Measurements from ENCODE around the gene TPI1. TPM values are rescaled to one million over a fixed set of nuclear protein-coding genes. Genes with fewer than 3 reads are reported as not detected.

The TPI1 gene
- total RNA-seq, 2 donors from 2014 or later: 404 to 443 TPM

GRCh38 chr12:6852651-6853354 lies 14.5 kb upstream of the TPI1 start:
- H3K9me3 ChIP-seq: no peaks in the 10 kb centered on the region
- H3K4me3 ChIP-seq: peak overlapping the region; percentile 38 to 76
- peaks cover 12% of the 10 kb centered on the region for H3K4me1 ChIP-seq (replicated peaks)
- no peak for DNase-seq (ENCODE audit: low spot score)
- peak overlapping the region; percentile 66 to 83 for H3K27ac ChIP-seq
- H3K27me3 ChIP-seq (replicated peaks; ENCODE audit: insufficient read depth): no peaks in the 10 kb centered on the region
- H3K36me3 ChIP-seq: peaks cover 0 to 11% of the 10 kb centered on the region in 2 donors
- intact Hi-C loops (cut with DNase I): no loop called here
- WGBS: 2% methylated on average over 18 of the region's 18 CpGs
- TF ChIP-seq CTCF (IDR thresholded peaks at IDR 0.05) (no peak), POLR2A (IDR thresholded peaks at IDR 0.05) (no peak), POLR2AphosphoS5 (IDR thresholded peaks at IDR 0.05) (no peak)

- Histone ChIP-seq H3K36me3 (peaks cover 0 to 11% of the 10 kb centered on the region in 2 donors), H3K4me1 (replicated peaks) (peaks cover 12% of the 10 kb centered on the region), H3K4me3 (no peak overlapping the region), H3K27ac (peak overlapping the region in 1 of 2 donors; percentile 66), H3K27me3 (replicated peaks; ENCODE audit: insufficient read depth) (no peaks in the 10 kb centered on the region), H3K9me3 (no peaks in the 10 kb centered on the region)
- TF ChIP-seq POLR2AphosphoS5 (IDR thresholded peaks at IDR 0.05): no peak
- TF ChIP-seq CTCF (IDR thresholded peaks at IDR 0.05): no peak
- TF ChIP-seq POLR2A (IDR thresholded peaks at IDR 0.05): no peak
- DNase-seq (ENCODE audit: low spot score): no peak
- 52% methylated on average over 1 of the region's 1 CpG for WGBS
- intact Hi-C loops (cut with DNase I): no loop called here
Observed at GRCh38 chr12:6853626-6854025, 13.7 kb upstream of the TPI1 start.

- WGBS: 69% methylated on average over 6 of the region's 6 CpGs
- Histone ChIP-seq H3K36me3 (peaks cover 0 to 11% of the 10 kb centered on the region in 2 donors), H3K4me1 (replicated peaks) (peaks cover 12% of the 10 kb centered on the region), H3K9me3 (no peaks in the 10 kb centered on the region), H3K4me3 (no peak overlapping the region), H3K27me3 (replicated peaks; ENCODE audit: insufficient read depth) (no peaks in the 10 kb centered on the region), H3K27ac (peak overlapping the region in 1 of 2 donors; percentile 66)
- no peak for TF ChIP-seq POLR2AphosphoS5 (IDR thresholded peaks at IDR 0.05)
- TF ChIP-seq POLR2A (IDR thresholded peaks at IDR 0.05): no peak
- TF ChIP-seq CTCF (IDR thresholded peaks at IDR 0.05): no peak
- intact Hi-C loops (cut with DNase I): no loop called here
- no peak for DNase-seq (ENCODE audit: low spot score)
Observed at GRCh38 chr12:6854036-6854435, 13.3 kb upstream of the TPI1 start.

- intact Hi-C loops (cut with DNase I): no loop called here
- Histone ChIP-seq H3K9me3 (no peaks in the 10 kb centered on the region), H3K36me3 (peaks cover 0 to 17% of the 10 kb centered on the region in 2 donors), H3K27me3 (replicated peaks; ENCODE audit: insufficient read depth) (no peaks in the 10 kb centered on the region), H3K4me1 (replicated peaks) (peaks cover 12% of the 10 kb centered on the region), H3K27ac (no peak overlapping the region), H3K4me3 (no peak overlapping the region)
- 92% methylated on average over 14 of the region's 14 CpGs for WGBS
- no peak for DNase-seq (ENCODE audit: low spot score)
- TF ChIP-seq POLR2A (IDR thresholded peaks at IDR 0.05) (no peak), CTCF (IDR thresholded peaks at IDR 0.05) (no peak), POLR2AphosphoS5 (IDR thresholded peaks at IDR 0.05) (no peak)
Observed at GRCh38 chr12:6855322-6855721, 12.0 kb upstream of the TPI1 start.

- H3K4me1 ChIP-seq (replicated peaks): peaks cover 3% of the 10 kb centered on the region
- H3K27ac ChIP-seq: no peak overlapping the region
- no peak for DNase-seq (ENCODE audit: low spot score)
- H3K9me3 ChIP-seq: no peaks in the 10 kb centered on the region
- no peaks in the 10 kb centered on the region for H3K27me3 ChIP-seq (replicated peaks; ENCODE audit: insufficient read depth)
- H3K4me3 ChIP-seq: no peak overlapping the region
- WGBS: 98% methylated on average over 2 of the region's 2 CpGs
- peaks cover 5 to 33% of the 10 kb centered on the region in 2 donors for H3K36me3 ChIP-seq
- TF ChIP-seq POLR2A (IDR thresholded peaks at IDR 0.05): no peak
- no peak for TF ChIP-seq POLR2AphosphoS5 (IDR thresholded peaks at IDR 0.05)
- TF ChIP-seq CTCF (IDR thresholded peaks at IDR 0.05): no peak
- intact Hi-C loops (cut with DNase I): no loop called here
Observed at GRCh38 chr12:6858799-6859198, 8.5 kb upstream of the TPI1 start.

Measured in prostate gland (tissue), 2 donors.